Stimulated activated naive CD8-positive, alpha-beta T cell treated with anti-CD3 and anti-CD28 coated beads, Interleukin-15, Interleukin-2, amounts not matched to agents 100 ng/mL and 50 ng/mL, for 24 hours (primary cell): ENCODE data around the gene BMAL2.

Source experiments
- H3K27ac Mint-ChIP-seq: one replicate; pipeline ENCODE4 v1.8.0; 2021; ENCODE audit warnings: mild to moderate bottlenecking, mixed read lengths
- H3K27me3 Mint-ChIP-seq: one replicate; pipeline ENCODE4 v1.8.0; 2021; ENCODE audit warnings: mixed read lengths
- H3K36me3 Mint-ChIP-seq: one replicate; pipeline ENCODE4 v1.8.0; 2021; ENCODE audit warnings: low read depth, mixed read lengths
- H3K4me1 Mint-ChIP-seq: one replicate; pipeline ENCODE4 v1.8.0; 2021; ENCODE audit warnings: low read depth, mixed read lengths
- H3K4me3 Mint-ChIP-seq: one replicate; pipeline ENCODE4 v1.8.0; 2021; ENCODE audit warnings: mild to moderate bottlenecking, mixed read lengths
- H3K9me3 Mint-ChIP-seq: one replicate; pipeline ENCODE4 v1.8.0; 2021; ENCODE audit warnings: mixed read lengths

BMAL2 gene

DNA sequence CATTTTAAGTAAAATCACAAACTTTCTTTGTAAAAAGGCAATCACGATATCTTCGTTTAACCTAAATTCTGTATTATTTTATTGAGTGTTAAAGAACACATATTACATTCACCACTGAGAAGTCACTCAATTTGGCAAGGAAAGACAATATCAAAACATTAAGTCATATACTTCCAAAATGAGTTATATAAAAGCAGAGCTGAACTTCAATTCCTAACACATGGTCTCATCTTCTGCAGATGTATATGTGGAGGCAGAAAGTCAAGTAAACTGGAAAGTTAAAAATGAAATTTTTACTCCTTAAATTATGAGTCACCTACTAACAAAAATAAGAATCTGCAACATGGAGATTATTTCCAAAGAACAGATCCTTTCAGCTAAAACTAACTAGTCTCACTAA lies 28.7 kb downstream of the BMAL2 start:
- Mint-ChIP-seq H3K9me3 (no peaks in the 10 kb centered on the region), H3K4me1 (no peaks in the 10 kb centered on the region), H3K36me3 (no peaks in the 10 kb centered on the region), H3K27me3 (peaks cover 4% of the 10 kb centered on the region), H3K27ac (no peak overlapping the region), H3K4me3 (no peak overlapping the region)

GRCh38 chr12:27366621-27367020 lies 34.0 kb downstream of the BMAL2 start:
- Mint-ChIP-seq H3K27me3 (peaks cover 8% of the 10 kb centered on the region), H3K4me1 (no peaks in the 10 kb centered on the region), H3K36me3 (peaks cover 21% of the 10 kb centered on the region), H3K9me3 (no peaks in the 10 kb centered on the region), H3K4me3 (no peak overlapping the region), H3K27ac (no peak overlapping the region)

GRCh38 chr12:27367078-27367477 lies 34.4 kb downstream of the BMAL2 start:
- H3K4me1 Mint-ChIP-seq = no peaks in the 10 kb centered on the region
- no peak overlapping the region for H3K27ac Mint-ChIP-seq
- no peak overlapping the region for H3K4me3 Mint-ChIP-seq
- peaks cover 24% of the 10 kb centered on the region for H3K36me3 Mint-ChIP-seq
- H3K9me3 Mint-ChIP-seq = no peaks in the 10 kb centered on the region
- peaks cover 8% of the 10 kb centered on the region for H3K27me3 Mint-ChIP-seq

- Mint-ChIP-seq H3K27ac (no peak overlapping the region), H3K36me3 (peaks cover 12% of the 10 kb centered on the region), H3K27me3 (peaks cover 3% of the 10 kb centered on the region), H3K4me3 (no peak overlapping the region), H3K9me3 (no peaks in the 10 kb centered on the region), H3K4me1 (no peaks in the 10 kb centered on the region)
Observed at GRCh38 chr12:27382171-27382795, 49.6 kb downstream of the BMAL2 start.
